H1 (cell line): ENCODE results near the gene IGFBP6. TPM values are rescaled to one million over a fixed set of nuclear protein-coding genes. Genes with fewer than 3 reads are reported as not detected.

ENCODE experiments used
- BCL11A ChIP-seq, 2 experiments: IDR thresholded peaks; one replicate each; pipeline ENCODE4 v1.6.1; 2011; ENCODE audit warnings: low read depth in 2 of 2, low read length in 2 of 2, mild to moderate bottlenecking in 2 of 2
- CHD7 ChIP-seq: fragments of 300-600 bp; sonication (generic); IDR thresholded peaks from 2 replicates; pipeline ENCODE4 v1.7.1; 2012; ENCODE audit warnings: low read length, moderate library complexity, mild to moderate bottlenecking, inconsistent platforms; ENCODE audit not compliant: insufficient replicate concordance
- E2F6 ChIP-seq: IDR thresholded peaks from 2 replicates; pipeline ENCODE4 v1.6.1; 2012; ENCODE audit warnings: inconsistent platforms
- JUND ChIP-seq: IDR thresholded peaks from 2 replicates; pipeline ENCODE4 v1.6.1; 2011; ENCODE audit warnings: mild to moderate bottlenecking, improper control_type of control experiment, low read length
- SP1 ChIP-seq: IDR thresholded peaks from 2 replicates; pipeline ENCODE4 v1.6.1; 2011; ENCODE audit warnings: low read depth, low read length
- TCF12 ChIP-seq: IDR thresholded peaks from 2 replicates; pipeline ENCODE4 v1.6.1; 2011; ENCODE audit warnings: low read depth, mild to moderate bottlenecking, low read length
- polyA plus RNA-seq, 7 experiments: library from polyadenylated mRNA; depleted of rRNA in 3 of 7; stranded (reverse) in 5 of 7; unstranded in 2 of 7; fragments of >200 nt in 5 of 7; fragments of 200-250 nt in 2 of 7; gene quantifications; 1 replicate in 5 of 7; 2 replicates in 1 of 7; 4 replicates in 1 of 7; pipeline versions ENCODE4 v1.2.1 to v1.2.3, GENCODE V29; 2011 to 2013; ENCODE audit warnings: missing spikeins in 2 of 7, mixed read lengths in 2 of 7
- total RNA-seq: library from RNA; stranded (reverse); fragmentation: NEBNext Ultra II Directional; extraction: Animal tissue kit (Norgen Biotek cat#: 25700); gene quantifications from 2 replicates; pipeline ENCODE4 v1.2.1, GENCODE V29; 2021
- TF ChIP-seq, protein P1 (sequence below): IDR thresholded peaks from 2 replicates; pipeline ENCODE4 v1.6.1; 2012; ENCODE audit warnings: inconsistent platforms

Gene IGFBP6
- total and polyA plus RNA-seq, 2 of the 8 experiments (the other 6 are each of a cell fraction or from before 2014, with no cell fraction given) = 13.7 to 14.7 TPM

DNA sequence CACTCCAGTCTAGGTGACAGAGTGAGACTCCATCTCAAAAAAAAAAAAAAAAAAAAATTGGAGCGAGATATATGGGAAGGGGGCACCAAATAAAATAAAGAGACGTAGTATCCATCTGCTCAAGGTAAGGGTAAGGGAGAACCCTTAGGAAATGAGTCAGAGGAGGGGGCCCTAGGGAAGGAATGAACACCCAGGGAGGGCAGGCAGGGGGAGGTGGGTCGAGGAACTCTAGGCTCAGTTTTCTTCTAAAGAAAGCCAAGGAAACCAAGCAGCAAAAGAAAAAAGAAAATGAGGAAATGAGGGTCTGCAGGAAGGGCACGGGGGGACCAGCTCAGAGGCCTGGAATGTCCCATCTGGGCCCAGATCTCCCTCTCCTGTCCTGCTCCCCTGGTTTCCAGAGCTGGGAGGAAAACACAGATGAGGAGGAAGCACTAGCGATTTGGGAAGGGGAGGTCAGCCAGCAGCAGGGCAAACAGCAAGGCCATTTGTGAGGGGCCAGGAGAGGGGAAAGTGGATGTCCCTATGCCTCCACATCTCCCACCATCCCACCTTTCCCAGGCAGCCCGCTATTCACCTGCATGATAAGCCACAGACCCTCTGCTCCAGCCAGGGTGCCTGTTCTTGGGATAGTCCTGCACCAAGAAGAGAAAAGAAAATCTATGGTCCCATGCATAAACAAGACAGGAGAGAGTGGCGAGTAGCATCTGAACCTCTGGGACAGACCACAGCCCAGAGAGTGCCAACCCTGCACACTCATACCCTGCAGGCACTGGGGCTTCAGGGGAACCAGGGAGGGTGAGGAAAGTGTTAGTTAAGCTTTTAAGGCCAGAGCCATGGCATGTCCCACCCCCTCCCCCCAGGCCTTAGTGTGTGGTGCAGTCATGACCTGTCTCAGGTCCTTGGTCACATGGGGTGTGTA, 30.1 kb upstream of the IGFBP6 start (continued):
- no peak for TF ChIP-seq JUND
- no peak for TF ChIP-seq SP1
- no peak for TF ChIP-seq E2F6
- no peak for TF ChIP-seq CHD7
- TF ChIP-seq BCL11A (IDR thresholded peaks at IDR 0.05; ENCODE audit: low read depth in 2 of 2, low read length in 2 of 2) = no peak
- TF ChIP-seq TCF12 = no peak
- TF ChIP-seq, protein P1, sequence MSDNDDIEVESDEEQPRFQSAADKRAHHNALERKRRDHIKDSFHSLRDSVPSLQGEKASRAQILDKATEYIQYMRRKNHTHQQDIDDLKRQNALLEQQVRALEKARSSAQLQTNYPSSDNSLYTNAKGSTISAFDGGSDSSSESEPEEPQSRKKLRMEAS = no peak
